Hematopoietic multipotent progenitor cell (in vitro differentiated cells): ENCODE results near the gene C7orf33. TPM values are rescaled to one million over a fixed set of nuclear protein-coding genes. Genes with fewer than 3 reads are reported as not detected.

Experiments
- DNase-seq, 3 donors: peaks; one replicate each; pipeline ENCODE4 v3.0.0-alpha.2; 2011 to 2015; ENCODE audit warnings: low read depth in 2 of 3, low spot score in 2 of 3
- total RNA-seq: library from RNA; depleted of rRNA; stranded (reverse); fragments of >200 nt; gene quantifications from one replicate; pipeline ENCODE4 v1.2.3, GENCODE V29; 2012

Gene C7orf33
- total RNA-seq, 1 donor: not detected

- no peak for DNase-seq
These were observed 34.2 kb downstream of the C7orf33 start for GRCh38 chr7:148624735-148625134.

DNA sequence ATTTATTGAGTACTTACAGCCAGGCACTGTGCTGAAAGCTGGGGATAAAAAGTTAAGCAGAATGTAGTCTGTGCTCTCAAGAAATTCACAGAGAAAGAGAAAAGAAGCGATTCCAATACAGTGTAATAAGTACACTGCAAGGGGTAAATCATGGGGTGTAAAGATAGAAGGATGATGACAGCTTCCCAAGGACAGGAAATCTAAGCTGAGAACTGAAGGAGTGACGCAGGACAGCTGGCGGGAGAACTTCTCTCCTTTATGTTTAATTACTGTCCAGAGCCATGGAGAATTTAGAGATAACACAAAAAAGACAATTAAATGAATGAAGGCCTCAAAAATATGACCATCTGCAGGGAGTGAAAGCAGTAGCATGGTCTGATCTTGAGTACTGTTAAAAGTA, 34.8 kb downstream of the C7orf33 start:
- no peak for DNase-seq

GRCh38 chr7:148626828-148627227, 36.3 kb downstream of the C7orf33 start:
- no peak for DNase-seq

- no peak for DNase-seq
These were observed 37.4 kb downstream of the C7orf33 start for GRCh38 chr7:148628011-148628410.

DNA sequence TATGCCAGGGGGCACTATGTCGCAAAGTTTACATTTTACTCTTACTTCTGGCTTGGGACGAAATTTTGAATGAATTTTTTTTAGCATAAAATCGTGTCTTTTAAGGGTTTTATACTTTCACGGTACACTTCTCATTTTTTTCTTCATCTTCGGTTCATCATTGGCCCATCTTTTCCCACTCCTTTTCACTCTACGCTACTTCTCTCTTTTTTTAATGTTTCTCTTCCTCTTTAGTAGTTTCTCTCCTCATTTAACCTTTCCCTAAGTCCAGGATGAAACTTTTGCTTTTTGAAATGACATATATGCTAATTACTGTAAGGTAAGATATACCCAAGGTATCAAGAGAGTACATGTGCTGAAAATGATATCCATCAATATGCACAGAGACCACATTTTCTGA, 39.5 kb downstream of the C7orf33 start:
- DNase-seq: no peak

DNA sequence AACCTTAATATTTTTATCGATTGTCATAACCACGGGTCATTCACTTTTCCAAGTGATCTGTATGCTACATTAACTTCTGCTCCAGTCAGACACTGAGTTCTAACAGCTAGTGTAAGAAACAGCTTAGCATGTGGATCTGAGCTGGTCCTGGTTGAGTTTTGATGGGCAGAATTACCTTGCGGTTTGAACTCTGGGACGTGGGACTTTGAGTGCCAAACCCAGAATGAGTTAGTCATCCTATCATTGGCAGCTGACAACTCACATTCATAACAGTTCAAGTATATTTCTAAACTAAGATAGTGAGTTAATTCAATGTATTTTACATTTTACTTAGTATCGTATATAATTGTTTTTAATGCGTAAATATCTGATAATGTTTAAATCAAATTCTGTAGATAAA, 43.2 kb downstream of the C7orf33 start:
- DNase-seq: no peak

DNA sequence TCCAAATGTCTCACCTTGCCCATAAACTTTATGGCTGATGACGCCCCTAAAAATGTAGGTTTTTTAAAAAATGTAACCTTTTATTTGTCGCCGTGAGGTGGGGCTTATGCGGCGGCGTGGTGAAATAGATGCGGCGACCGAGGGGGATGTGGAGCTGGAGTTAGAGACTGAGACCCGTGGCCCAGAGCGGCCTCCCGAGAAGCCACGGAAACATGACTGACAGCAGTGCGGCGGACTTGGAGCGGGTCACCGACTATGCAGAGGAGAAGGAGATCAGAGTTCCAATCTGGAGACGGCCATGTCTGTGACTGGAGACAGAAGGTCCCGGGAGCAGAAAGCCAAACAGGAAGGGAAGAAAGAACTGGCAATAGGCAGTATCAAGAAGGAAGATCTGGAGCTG, 46.5 kb downstream of the C7orf33 start:
- DNase-seq: no peak

GRCh38 chr7:148645898-148646297, 55.3 kb downstream of the C7orf33 start:
- no peak for DNase-seq

DNA sequence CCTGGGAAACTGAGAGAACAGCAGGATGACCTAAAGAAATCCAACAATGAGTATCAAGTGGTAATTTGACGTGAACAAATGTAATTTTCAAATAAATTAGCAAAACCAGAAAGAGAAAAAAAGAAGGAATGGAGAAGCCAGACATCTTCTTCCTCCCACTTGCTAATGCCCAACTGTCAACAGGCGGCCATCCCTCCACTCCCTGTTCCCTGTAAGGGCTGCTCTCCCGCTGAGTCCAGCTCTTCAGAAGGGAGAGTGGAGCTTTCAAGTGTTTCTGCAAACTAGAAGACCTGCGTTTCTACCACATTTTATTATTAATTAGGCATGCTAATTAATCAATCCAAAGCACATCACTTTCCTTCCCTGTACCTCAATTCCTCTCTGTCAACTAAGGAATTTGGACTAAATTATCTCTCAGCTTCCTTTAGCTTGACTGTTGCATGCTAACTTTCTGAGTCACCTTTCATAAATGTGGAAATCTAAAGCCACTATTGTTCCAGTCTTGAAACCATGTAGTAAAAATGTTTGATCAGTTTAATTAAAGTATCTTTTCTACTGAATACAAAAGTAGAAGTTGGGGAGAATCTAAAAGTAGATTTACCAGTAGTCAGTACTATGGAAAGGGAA, 59.8 kb downstream of the C7orf33 start:
- no peak for DNase-seq

DNA sequence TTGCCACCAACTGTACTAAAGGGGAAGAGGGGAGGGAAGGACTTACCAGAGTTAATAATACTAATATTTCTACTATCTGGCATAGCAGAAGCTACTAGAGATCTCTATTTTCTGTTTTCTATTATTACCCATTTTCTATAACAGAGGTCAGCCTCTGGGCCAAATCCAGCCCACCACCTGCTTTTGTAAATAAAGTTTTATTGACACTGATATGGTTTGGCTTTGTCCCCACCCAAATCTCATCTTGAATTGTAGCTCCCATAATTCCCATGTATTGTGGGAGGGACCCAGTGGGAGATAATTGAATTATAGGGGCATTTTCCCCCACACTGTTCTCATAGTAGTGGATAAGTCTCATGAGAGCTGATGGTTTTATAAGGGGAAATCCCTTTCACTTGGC, 62.2 kb downstream of the C7orf33 start:
- no peak for DNase-seq

DNA sequence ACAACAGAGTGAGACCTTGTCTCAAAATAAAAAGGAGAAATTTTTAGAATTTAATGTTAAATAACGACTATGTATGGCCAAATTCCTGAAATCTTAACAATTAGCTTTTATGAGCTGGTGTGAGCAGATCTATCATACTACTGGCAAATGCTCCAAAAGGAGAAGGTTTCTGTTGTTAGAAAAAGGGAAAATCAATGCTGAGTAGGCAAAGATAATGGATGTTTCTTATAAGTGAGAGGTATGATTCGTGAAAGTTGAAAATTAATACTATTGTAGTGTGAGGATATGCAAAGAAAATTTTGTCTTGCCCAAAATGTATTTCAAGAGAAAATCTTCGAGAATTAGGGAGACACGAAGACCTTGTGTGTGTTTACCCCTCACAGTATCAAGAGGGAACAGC, 67.4 kb downstream of the C7orf33 start:
- no peak for DNase-seq

GRCh38 chr7:148661471-148661870, 70.9 kb downstream of the C7orf33 start:
- DNase-seq: no peak

GRCh38 chr7:148662646-148663045, 72.1 kb downstream of the C7orf33 start:
- DNase-seq: no peak

DNA sequence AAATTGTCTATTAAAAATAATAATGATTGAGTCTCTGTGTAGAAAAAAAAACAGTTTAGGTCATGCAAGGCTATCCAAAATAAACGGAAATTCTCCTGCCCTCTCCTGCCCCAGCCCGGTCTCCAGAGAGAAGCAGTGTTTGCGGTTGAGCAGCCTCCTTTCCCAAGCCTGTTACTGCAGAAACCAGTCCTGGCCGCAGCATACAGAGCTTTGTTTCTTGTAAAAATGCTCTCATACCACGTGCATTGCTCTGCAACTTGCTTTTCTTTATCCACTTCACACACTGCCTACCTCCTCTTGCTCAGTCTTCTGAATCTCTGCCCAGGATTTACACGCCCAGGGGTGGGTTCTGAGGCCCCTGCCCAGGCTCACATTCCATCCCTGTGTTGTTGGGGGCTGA, 73.8 kb downstream of the C7orf33 start:
- no peak for DNase-seq

GRCh38 chr7:148665221-148665620, 74.7 kb downstream of the C7orf33 start:
- DNase-seq: no peak

Other genes with a start within 250 kb of the C7orf33 start
- 29.9 TPM for gene CUL1, start 108.1 kb downstream of the C7orf33 start, total RNA-seq